NB4 (cell line): ENCODE measurements around the gene IQCE.

Experiments
- DNase-seq: peaks from one replicate; pipeline ENCODE4 v3.0.0; 2010; ENCODE audit warnings: low read depth
- H3K4me3 ChIP-seq: one replicate; pipeline ENCODE4 v1.5.1; 2011; ENCODE audit warnings: mild to moderate bottlenecking, low read depth, low read length, moderate library complexity
- CTCF ChIP-seq: IDR thresholded peaks from one replicate; pipeline ENCODE4 v1.5.1; 2012; ENCODE audit warnings: low read depth, low read length
- MAX ChIP-seq: IDR thresholded peaks from 2 replicates; pipeline ENCODE4 v1.6.1; 2011; ENCODE audit warnings: low read depth, low read length
- MYC ChIP-seq: IDR thresholded peaks from 2 replicates; pipeline ENCODE4 v1.6.1; 2011; ENCODE audit warnings: low read depth, low read length
- POLR2A ChIP-seq: IDR thresholded peaks from 2 replicates; pipeline ENCODE4 v1.6.1; 2011; ENCODE audit warnings: mild to moderate bottlenecking; ENCODE audit not compliant: insufficient read length; ENCODE audit errors: extremely low read depth

The IQCE gene

GRCh38 chr7:2516194-2516555 lies 42.6 kb upstream of the IQCE start:
- no peak for DNase-seq
- no peak for TF ChIP-seq MYC
- H3K4me3 ChIP-seq = no peak overlapping the region

GRCh38 chr7:2517026-2517425 lies 41.8 kb upstream of the IQCE start:
- DNase-seq = no peak
- no peak overlapping the region for H3K4me3 ChIP-seq
- TF ChIP-seq MYC = no peak
- TF ChIP-seq MAX = no peak
- TF ChIP-seq POLR2A = no peak
- TF ChIP-seq CTCF = no peak

GRCh38 chr7:2517678-2518507 lies 40.9 kb upstream of the IQCE start:
- no peak overlapping the region for H3K4me3 ChIP-seq
- no peak for DNase-seq
- TF ChIP-seq POLR2A (no peak), MYC (no peak)

- no peak for DNase-seq
- TF ChIP-seq MYC (no peak), CTCF (no peak), MAX (no peak), POLR2A (no peak)
- peak overlapping the region; percentile 38 for H3K4me3 ChIP-seq
These were observed 40.1 kb upstream of the IQCE start for GRCh38 chr7:2518737-2519118.

- TF ChIP-seq CTCF (no peak), POLR2A (peak; percentile 75), MYC (peak; percentile 41; the same call in 1 of the 2 replicates), MAX (peak; percentile 78)
- H3K4me3 ChIP-seq = peak within 1 kb of the TSS; percentile 38
- peak; percentile 97 for DNase-seq
These were observed 39.5 kb upstream of the IQCE start, which contains the start of gene LFNG for GRCh38 chr7:2519119-2519930. LFNG (plus strand) TSS chr7:2519774; CDS start chr7:2519862, 88 bp downstream.

GRCh38 chr7:2520131-2520760 lies 38.5 kb upstream of the IQCE start:
- no peak for TF ChIP-seq MAX
- no peak for TF ChIP-seq POLR2A
- peak overlapping the region; percentile 30 for H3K4me3 ChIP-seq
- peak; percentile 62 for DNase-seq

GRCh38 chr7:2520761-2521290 lies 38.0 kb upstream of the IQCE start:
- H3K4me3 ChIP-seq = peak overlapping the region; percentile 30
- DNase-seq = peak; percentile 62
- no peak for TF ChIP-seq CTCF
- TF ChIP-seq POLR2A = no peak
- no peak for TF ChIP-seq MYC
- TF ChIP-seq MAX = no peak
